Activated CD4-positive, alpha-beta T cell treated with anti-CD3 and anti-CD28 coated beads, Interleukin-2, amount 50 U/mL, for 1 hour (primary cell): ENCODE measurements around the gene TMEM121.
"Not testable (repeated sequence)": the region's sequence is repeated elsewhere in the genome, so short reads cannot be mapped to it uniquely, and the experiment has no call there.

Source experiments
- DNase-seq: peaks from one replicate; pipeline ENCODE4 v3.0.0-alpha.2; 2020

TMEM121 gene

DNA sequence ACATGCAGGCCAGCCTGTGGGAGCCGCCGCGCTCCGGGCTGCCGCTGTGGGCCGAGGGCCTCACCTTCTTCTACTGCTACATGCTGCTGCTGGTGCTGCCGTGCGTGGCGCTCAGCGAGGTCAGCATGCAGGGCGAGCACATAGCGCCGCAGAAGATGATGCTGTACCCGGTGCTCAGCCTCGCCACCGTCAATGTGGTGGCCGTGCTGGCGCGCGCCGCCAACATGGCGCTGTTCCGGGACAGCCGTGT, 2.9 kb downstream of the TMEM121 start:
- no peak for DNase-seq

DNA sequence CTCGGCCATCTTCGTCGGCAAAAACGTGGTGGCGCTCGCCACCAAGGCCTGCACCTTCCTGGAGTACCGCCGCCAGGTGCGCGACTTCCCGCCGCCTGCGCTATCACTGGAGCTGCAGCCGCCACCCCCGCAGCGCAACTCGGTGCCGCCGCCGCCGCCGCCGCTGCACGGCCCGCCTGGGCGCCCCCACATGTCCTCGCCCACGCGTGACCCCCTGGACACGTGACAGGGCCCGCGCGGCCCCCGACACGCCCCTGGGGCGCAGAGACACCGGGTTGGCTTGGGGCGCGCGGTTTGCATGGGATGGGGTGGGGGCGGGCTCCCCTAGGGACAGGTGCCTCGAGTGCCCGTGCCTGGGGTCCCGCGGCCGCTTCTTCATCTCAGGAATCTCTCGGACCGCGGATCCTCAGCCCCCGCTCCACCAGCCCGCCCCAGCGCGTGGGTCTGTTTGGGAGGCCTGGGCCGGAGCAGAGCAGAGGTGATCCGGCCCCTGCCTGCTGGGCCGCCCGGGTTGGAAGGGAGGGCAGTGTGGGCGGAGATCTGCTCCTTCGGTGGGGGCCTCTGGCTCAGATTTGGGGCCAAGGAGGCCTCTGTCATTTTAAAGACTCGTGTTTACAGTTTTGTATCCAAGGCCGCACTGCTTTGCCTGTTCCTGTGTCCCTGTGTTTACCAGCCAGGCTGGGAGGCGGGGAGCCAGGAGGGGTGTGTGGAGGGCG, 3.3 kb downstream of the TMEM121 start:
- DNase-seq: peak; percentile 34

DNA sequence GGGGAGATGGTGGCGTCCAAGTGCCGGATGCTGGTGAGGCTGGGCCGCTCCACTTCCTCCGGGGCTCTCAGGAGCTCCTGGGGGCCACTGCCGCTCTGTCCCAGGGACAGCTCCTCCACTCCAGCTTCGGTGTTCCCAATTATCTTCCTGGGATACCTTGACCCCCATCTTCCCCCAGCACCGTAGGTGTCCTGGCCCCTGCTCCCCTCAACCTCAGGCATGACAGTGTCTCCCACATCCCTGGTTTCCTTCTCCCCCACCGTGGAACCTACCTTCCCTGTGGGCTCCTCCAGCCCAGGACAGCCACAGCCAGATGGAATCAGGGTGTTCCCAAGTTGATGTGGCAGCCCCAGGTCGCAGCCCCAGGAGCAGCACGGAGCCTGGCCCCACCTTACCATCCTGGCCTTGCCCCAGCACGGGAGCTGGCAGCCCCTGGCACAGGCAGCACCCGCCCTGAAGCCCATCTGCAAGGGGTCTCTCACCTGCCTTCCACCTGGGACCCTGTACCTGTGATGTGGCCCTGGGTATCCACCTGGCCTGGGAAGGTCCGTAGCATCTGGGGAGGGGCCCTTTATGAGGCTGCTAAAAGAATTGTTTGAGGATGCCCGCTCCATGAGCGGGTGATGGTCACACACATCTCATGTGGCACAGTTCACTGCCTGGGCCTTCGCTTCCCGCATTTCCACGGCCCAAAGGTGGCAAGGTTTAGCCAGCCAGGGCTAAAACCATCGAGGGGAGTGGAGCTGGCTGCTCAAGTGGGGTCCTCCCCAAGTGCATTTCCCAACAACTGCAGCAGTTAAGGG, 4.1 kb downstream of the TMEM121 start:
- DNase-seq: no peak

DNA sequence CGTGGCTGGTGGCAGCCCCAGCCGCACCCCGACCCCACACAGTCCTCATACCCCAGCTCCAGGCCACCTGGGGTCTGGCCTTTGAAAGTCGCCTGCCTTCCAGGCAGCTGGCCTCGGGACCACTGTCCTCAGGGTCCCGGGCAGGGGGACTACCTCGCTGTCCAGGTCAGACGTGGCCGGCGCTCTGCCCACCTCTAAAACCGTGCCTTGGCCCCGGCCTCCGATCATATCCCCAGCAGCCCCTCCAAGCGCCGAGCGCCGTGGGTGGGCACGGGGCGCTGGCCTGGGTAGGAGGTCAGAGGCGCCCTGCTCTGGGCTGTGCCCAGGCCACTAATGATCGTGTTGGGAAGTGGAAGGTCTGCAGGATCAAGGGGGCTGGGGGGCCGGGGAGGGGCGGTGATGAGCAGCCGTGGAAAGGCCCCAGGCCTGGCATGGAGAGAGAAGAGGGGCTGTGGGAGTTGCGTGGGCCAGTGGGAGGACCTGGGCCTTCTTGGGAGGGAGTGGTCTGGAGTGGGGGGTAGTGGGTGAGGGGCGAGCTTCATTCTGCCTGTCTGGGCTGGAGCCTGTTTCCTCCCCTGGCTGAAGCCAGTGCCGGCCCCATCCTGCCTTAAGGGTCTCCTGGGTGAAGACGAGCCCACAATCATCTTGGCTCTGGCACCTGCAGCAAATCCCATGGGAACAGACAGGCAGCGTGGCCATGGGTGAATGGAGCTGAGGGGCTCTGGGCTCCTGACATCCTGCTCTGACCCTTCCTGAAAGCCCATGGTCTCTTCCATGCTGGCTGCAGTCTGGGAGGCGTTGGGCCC, 4.9 kb downstream of the TMEM121 start:
- no peak for DNase-seq

GRCh38 chr14:105531894-105532623, 5.7 kb downstream of the TMEM121 start:
- DNase-seq: no peak

DNA sequence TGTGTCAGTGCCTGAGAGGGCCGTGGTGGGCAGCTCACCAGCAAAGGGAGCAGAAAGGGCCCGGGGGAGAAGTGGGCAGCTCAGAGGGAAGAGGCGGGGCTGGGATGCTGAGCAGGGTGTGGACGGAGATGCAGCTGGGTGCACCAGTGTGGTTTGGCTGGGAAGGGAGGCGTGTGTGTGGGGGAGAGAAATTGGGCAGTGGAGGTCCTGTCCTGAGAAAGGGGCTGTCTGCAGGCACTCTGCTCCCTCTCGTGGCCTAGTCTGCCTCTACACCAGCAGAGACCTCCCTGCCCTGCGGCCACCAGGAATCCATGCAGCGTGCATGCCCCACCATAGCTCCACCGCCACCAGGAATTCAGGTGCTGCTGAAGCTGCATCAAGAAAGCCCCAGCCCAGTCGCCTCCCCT, 6.4 kb downstream of the TMEM121 start:
- DNase-seq: no peak

- no peak for DNase-seq
Observed at GRCh38 chr14:105533391-105533790, 7.0 kb downstream of the TMEM121 start.

DNA sequence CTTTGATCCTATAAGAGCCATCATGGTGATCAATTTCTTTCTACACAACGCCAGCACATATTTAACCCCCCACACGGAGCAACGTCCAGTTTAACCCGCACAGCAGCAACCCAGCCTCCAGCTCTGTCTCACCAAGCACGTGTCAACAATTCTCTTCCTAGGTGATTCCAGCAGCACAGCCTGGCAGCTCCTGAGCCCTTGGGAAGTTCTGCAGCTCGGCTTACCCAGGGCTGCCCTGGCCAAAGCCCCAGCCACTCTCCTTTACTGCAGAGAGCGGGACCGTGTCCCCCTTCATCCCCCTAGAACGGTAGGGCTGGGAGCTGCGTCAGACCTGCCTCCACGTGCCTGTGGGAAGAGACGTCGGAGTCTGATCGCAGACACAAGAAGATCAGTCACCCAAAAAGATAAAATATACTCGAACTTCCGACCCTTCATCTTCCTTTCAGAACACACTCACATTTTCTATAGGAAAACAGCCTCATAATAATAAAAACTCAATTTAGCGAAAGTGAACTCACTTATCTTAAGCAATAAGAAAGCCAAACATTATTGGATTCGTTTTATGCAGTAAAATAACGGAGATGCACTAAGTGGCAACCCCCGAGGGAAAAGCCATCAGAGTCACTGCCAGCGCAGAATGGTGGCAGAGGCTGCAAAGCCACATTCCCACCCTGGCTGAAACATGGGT, 7.6 kb downstream of the TMEM121 start:
- DNase-seq: no peak

DNA sequence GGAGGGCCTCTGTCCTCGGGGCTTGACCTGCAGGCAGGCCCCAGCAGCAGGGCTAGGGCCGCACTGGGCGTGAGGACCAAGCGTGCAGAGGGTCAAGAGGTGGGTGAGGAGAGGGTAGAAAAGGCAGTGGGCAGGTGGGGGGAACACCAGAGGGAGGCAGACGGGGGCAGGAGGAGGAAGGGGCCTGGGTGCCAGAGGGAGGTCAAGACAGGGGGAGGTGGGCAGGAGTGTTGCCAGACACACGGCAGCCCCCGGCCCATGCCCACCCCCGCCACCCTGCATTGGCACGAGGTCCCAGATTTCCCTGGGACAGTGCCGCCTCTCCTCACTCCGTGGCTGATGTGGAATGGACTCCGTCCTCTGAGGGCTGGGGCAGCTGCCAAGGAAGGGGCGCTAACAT, 8.2 kb downstream of the TMEM121 start:
- no peak for DNase-seq

- DNase-seq: no peak
Observed at GRCh38 chr14:105536051-105536450, 9.7 kb downstream of the TMEM121 start.

GRCh38 chr14:105536691-105537579, 10.6 kb downstream of the TMEM121 start:
- DNase-seq: no peak

GRCh38 chr14:105537580-105538474, 11.4 kb downstream of the TMEM121 start:
- DNase-seq: peak; percentile 74

DNA sequence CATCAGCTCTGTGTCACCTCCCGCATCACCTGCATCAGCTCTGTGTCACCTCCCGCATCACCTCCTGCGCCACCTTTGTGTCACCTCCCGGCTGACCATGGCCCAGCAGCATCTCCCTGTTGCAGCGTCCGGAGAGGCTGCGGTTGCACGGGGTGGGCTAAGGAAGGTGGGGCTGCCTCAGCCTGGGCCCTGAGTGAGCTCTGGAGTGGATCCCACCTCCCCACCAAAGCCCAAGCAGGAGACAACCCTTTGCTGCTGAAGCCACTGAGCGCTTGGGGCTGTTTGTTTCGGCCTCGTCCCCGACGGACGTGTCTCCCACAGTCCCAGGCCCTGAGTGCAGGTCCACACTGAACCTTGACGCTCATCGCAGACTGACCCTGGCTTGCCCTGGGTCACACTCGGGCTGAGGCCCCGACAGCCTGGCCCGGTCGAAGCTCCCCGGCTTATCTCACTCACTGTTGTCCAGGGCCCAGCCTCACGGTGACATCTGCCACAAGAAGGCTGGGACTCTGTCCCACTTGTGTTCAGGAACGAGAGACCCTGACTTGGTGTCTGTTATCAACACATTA, 12.2 kb downstream of the TMEM121 start:
- no peak for DNase-seq

GRCh38 chr14:105540811-105541210, 14.4 kb downstream of the TMEM121 start:
- DNase-seq: no peak

- no peak for DNase-seq
Observed at GRCh38 chr14:105541218-105541875, 15.0 kb downstream of the TMEM121 start.

- DNase-seq: not testable (repeated sequence)
Observed at GRCh38 chr14:105545676-105546075, 19.3 kb downstream of the TMEM121 start.

GRCh38 chr14:105546410-105546809, 20.0 kb downstream of the TMEM121 start:
- DNase-seq: not testable (repeated sequence)

DNA sequence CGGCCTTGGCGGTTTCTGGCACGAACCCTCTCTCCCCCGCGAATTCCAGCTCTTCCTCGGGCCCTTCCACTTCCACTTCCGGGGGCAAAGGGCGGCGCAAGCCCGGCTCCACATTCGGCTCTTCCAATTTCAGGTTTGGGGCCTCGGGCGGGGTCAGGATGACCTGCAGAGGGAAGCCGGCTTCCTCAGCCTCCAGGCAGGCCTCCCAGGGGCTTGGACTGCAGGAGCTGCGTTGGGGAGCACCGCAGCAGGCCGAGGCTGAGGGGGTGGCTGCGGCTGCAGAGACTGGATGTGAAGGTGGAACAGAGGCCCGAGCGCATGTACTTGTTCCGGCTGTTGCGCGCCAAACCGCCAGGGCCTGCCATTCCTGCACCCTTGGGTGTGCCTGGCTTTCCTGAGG, 20.7 kb downstream of the TMEM121 start:
- not testable (repeated sequence) for DNase-seq

DNA sequence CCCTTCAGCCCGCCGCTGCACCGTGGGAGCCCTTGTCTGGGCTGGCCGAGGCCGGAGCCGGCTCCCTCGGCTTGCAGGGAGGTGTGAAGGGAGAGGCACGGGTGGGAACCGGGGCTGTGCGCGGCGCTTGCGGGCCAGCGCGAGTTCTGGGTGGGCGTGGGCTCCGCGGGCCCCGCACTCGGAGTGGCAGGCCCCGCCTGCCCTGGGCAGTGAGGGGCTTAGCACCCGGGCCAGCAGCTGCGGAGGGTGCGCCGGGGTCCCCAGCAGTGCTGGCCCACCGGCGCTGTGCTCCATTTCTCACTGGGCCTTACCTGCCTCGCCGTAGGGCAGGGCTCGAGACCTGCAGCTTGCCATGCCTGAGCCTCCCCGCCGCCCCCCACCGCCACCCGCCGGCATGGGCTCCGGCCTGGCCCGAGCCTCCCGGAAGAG, 21.4 kb downstream of the TMEM121 start:
- DNase-seq: no peak
